Measurements from ENCODE around the gene ADRA2C. TPM values are rescaled to one million over a fixed set of nuclear protein-coding genes. Genes with fewer than 3 reads are reported as not detected.

ADRA2C gene
- total and polyA plus RNA-seq, 2 experiments from 2014 or later, result 6.3 to 7.7 TPM

GRCh38 chr4:3796960-3797359 is 30.8 kb downstream of the ADRA2C start:
- H3K79me2 ChIP-seq, result no peaks in the 10 kb centered on the region
- TF ChIP-seq EZH2 (IDR thresholded peaks at IDR 0.05; ENCODE audit: borderline replicate concordance) (no peak), CTCF (IDR thresholded peaks at IDR 0.05; ENCODE audit: poor library complexity) (no peak), EZH2phosphoT487 (IDR thresholded peaks at IDR 0.05; ENCODE audit: low read depth, severe bottlenecking, unreplicated experiment) (no peak)
- H3K27me3 ChIP-seq, result no peaks in the 10 kb centered on the region
- H4K20me1 ChIP-seq (ENCODE audit: insufficient read depth, poor library complexity, severe bottlenecking), result no peaks in the 10 kb centered on the region
- no peak for DNase-seq (ENCODE audit: low spot score)
- no peak overlapping the region for H3K4me2 ChIP-seq
- no peak overlapping the region for H3K4me3 ChIP-seq
- H3K4me1 ChIP-seq (ENCODE audit: insufficient read depth), result no peaks in the 10 kb centered on the region
- WGBS (ENCODE audit: low lambda C conversion rate, missing lambda C conversion rate), result 91% methylated on average over 2 of the region's 2 CpGs
- H3K9me2 ChIP-seq (replicated peaks; ENCODE audit: insufficient read depth), result no peaks in the 10 kb centered on the region
- no peaks in the 10 kb centered on the region for H3K9me3 ChIP-seq (ENCODE audit: low read depth)
- no peak overlapping the region for H3K27ac ChIP-seq
- no peak overlapping the region for H2AFZ ChIP-seq
- no peaks in the 10 kb centered on the region for H3K36me3 ChIP-seq (replicated peaks; ENCODE audit: insufficient read depth, low read depth)

GRCh38 chr4:3797831-3798790 is 31.9 kb downstream of the ADRA2C start:
- TF ChIP-seq EZH2phosphoT487 (IDR thresholded peaks at IDR 0.05; ENCODE audit: low read depth, severe bottlenecking, unreplicated experiment), result no peak
- no peak for TF ChIP-seq EZH2 (IDR thresholded peaks at IDR 0.05; ENCODE audit: borderline replicate concordance)
- TF ChIP-seq CTCF (IDR thresholded peaks at IDR 0.05; ENCODE audit: poor library complexity), result no peak
- Histone ChIP-seq H3K36me3 (replicated peaks; ENCODE audit: insufficient read depth, low read depth) (no peaks in the 10 kb centered on the region), H3K4me2 (no peak overlapping the region), H4K20me1 (ENCODE audit: insufficient read depth, poor library complexity, severe bottlenecking) (no peaks in the 10 kb centered on the region), H3K4me3 (no peak overlapping the region), H3K9me2 (replicated peaks; ENCODE audit: insufficient read depth) (no peaks in the 10 kb centered on the region), H3K27me3 (no peaks in the 10 kb centered on the region), H3K79me2 (no peaks in the 10 kb centered on the region), H3K9me3 (ENCODE audit: low read depth) (no peaks in the 10 kb centered on the region), H3K27ac (no peak overlapping the region), H2AFZ (no peak overlapping the region), H3K4me1 (ENCODE audit: insufficient read depth) (no peaks in the 10 kb centered on the region)
- WGBS (ENCODE audit: low lambda C conversion rate, missing lambda C conversion rate), result 94% methylated on average over 22 of the region's 28 CpGs
- DNase-seq (ENCODE audit: low spot score), result no peak

GRCh38 chr4:3799496-3799895 is 33.3 kb downstream of the ADRA2C start:
- Histone ChIP-seq H3K9me2 (replicated peaks; ENCODE audit: insufficient read depth) (no peaks in the 10 kb centered on the region), H3K9me3 (ENCODE audit: low read depth) (no peaks in the 10 kb centered on the region), H3K4me1 (ENCODE audit: insufficient read depth) (no peaks in the 10 kb centered on the region), H3K36me3 (replicated peaks; ENCODE audit: insufficient read depth, low read depth) (no peaks in the 10 kb centered on the region), H3K27ac (no peak overlapping the region), H3K4me2 (no peak overlapping the region), H3K79me2 (no peaks in the 10 kb centered on the region), H2AFZ (no peak overlapping the region), H4K20me1 (ENCODE audit: insufficient read depth, poor library complexity, severe bottlenecking) (no peaks in the 10 kb centered on the region), H3K4me3 (no peak overlapping the region), H3K27me3 (no peaks in the 10 kb centered on the region)
- TF ChIP-seq EZH2 (IDR thresholded peaks at IDR 0.05; ENCODE audit: borderline replicate concordance), result no peak
- WGBS (ENCODE audit: low lambda C conversion rate, missing lambda C conversion rate), result 79% methylated on average over 13 of the region's 13 CpGs
- DNase-seq (ENCODE audit: low spot score), result no peak

- Histone ChIP-seq H4K20me1 (ENCODE audit: insufficient read depth, poor library complexity, severe bottlenecking) (no peaks in the 10 kb centered on the region), H2AFZ (no peak overlapping the region), H3K4me1 (ENCODE audit: insufficient read depth) (no peaks in the 10 kb centered on the region), H3K79me2 (no peaks in the 10 kb centered on the region), H3K9me2 (replicated peaks; ENCODE audit: insufficient read depth) (no peaks in the 10 kb centered on the region), H3K27ac (no peak overlapping the region), H3K27me3 (no peaks in the 10 kb centered on the region), H3K4me3 (no peak overlapping the region), H3K4me2 (no peak overlapping the region), H3K36me3 (replicated peaks; ENCODE audit: insufficient read depth, low read depth) (no peaks in the 10 kb centered on the region), H3K9me3 (ENCODE audit: low read depth) (no peaks in the 10 kb centered on the region)
- no peak for DNase-seq (ENCODE audit: low spot score)
- WGBS (ENCODE audit: low lambda C conversion rate, missing lambda C conversion rate), result 86% methylated on average over 12 of the region's 12 CpGs
- no peak for TF ChIP-seq EZH2phosphoT487 (IDR thresholded peaks at IDR 0.05; ENCODE audit: low read depth, severe bottlenecking, unreplicated experiment)
- no peak for TF ChIP-seq CTCF (IDR thresholded peaks at IDR 0.05; ENCODE audit: poor library complexity)
- no peak for TF ChIP-seq EZH2 (IDR thresholded peaks at IDR 0.05; ENCODE audit: borderline replicate concordance)
Observed at GRCh38 chr4:3800351-3800750, 34.2 kb downstream of the ADRA2C start.

All from hepatocyte (in vitro differentiated cells).